GM12891 (cell line): ENCODE data around the gene RNF13.

ENCODE experiments used
- DNase-seq: peaks from one replicate; pipeline ENCODE4 v3.0.0; 2011; ENCODE audit warnings: low spot score; ENCODE audit not compliant: insufficient read length
- FAIRE-seq: peaks from 2 replicates; lab custom pipeline; 2011; peaks lifted over from hg19 to GRCh38; lab: Jason Lieb, UNC
- PAX5 ChIP-seq: IDR thresholded peaks from 2 replicates; pipeline ENCODE4 v1.6.1; 2011; ENCODE audit warnings: low read length, moderate library complexity, mild to moderate bottlenecking; ENCODE audit not compliant: insufficient read depth, severe bottlenecking
- POLR2A ChIP-seq: IDR thresholded peaks from 2 replicates; pipeline ENCODE4 v1.6.1; 2011; ENCODE audit warnings: low read depth, low read length, control low read depth
- POLR2AphosphoS5 ChIP-seq: IDR thresholded peaks from 2 replicates; pipeline ENCODE4 v1.6.1; 2011; ENCODE audit warnings: low read depth, low read length, control low read depth
- POU2F2 ChIP-seq: IDR thresholded peaks from 2 replicates; pipeline ENCODE4 v1.6.1; 2011; ENCODE audit warnings: low read depth, mild to moderate bottlenecking, control low read depth, low read length, moderate library complexity
- SPI1 ChIP-seq: IDR thresholded peaks from 2 replicates; pipeline ENCODE4 v1.6.1; 2011; ENCODE audit warnings: low read depth, low read length, control low read depth
- TAF1 ChIP-seq: IDR thresholded peaks from 2 replicates; pipeline ENCODE4 v1.6.1; 2011; ENCODE audit warnings: low read depth, low read length, control low read depth

The RNF13 gene

DNA sequence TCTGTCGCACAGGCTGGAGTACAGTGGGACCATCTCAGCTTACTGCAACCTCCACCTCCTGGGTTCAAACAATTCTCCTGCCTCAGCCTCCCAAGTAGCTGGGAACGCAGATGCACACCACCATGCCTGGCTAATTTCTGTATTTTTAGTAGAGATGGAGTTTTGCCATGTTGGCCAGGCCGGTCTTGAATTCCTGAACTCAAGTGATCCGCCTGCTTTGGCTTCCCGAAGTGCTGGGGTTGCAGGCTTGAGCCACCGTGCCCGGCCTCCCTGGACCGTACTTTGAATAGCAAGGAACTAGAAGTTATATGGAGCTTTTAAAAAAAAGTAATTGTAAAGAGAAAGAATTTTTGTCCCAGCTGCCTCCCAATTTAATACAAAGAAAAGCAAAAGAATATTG lies 12.3 kb upstream of the RNF13 start:
- no peak for FAIRE-seq
- no peak for DNase-seq
- no peak for TF ChIP-seq POLR2AphosphoS5
- TF ChIP-seq POLR2A: no peak
- no peak for TF ChIP-seq POU2F2
- no peak for TF ChIP-seq TAF1

DNA sequence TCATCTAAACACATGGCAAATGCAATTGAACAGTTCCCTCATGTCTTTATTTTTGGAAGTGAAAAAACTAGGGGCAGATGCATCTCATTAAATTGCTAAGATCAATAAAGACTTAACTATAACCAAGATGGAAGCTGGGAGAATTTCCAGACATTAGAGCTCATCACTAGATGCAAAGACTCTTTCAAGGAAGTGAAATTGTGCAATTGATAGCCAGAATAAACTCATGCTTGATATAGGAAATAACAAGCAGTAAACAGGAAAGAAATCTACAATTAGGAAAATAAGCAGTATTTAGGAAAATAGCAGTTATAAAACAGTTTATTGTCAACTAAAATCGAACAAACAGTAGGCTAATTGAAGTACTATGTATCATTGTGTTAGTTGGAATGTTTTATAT lies 11.8 kb upstream of the RNF13 start:
- no peak for TF ChIP-seq TAF1
- no peak for TF ChIP-seq POU2F2
- no peak for TF ChIP-seq PAX5
- no peak for TF ChIP-seq SPI1
- TF ChIP-seq POLR2A: no peak
- TF ChIP-seq POLR2AphosphoS5: no peak
- FAIRE-seq (no peak), DNase-seq (no peak)

DNA sequence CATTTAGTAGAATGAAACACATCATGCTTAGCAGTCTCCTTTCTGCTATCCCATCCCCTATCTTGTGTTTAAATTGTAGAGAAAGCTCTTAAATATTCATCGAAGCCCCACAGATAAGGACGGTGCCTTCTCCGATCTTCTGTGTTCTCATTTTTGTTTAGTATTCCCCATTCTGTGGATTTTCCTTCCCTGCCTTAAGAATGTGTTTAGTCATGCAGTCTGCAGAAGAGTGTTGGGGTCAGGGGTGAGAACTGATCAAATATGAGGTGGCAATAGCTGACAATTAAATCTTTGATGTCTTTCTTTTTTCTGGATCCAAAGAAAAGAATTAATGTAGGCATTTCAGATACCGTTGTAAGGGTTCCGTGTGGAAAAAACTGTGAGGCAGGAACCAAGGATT lies 11.4 kb upstream of the RNF13 start:
- FAIRE-seq (no peak), DNase-seq (no peak)
- no peak for TF ChIP-seq POU2F2
- TF ChIP-seq POLR2AphosphoS5: no peak
- TF ChIP-seq TAF1: no peak
- no peak for TF ChIP-seq POLR2A
- TF ChIP-seq PAX5: no peak
- TF ChIP-seq SPI1: no peak

DNA sequence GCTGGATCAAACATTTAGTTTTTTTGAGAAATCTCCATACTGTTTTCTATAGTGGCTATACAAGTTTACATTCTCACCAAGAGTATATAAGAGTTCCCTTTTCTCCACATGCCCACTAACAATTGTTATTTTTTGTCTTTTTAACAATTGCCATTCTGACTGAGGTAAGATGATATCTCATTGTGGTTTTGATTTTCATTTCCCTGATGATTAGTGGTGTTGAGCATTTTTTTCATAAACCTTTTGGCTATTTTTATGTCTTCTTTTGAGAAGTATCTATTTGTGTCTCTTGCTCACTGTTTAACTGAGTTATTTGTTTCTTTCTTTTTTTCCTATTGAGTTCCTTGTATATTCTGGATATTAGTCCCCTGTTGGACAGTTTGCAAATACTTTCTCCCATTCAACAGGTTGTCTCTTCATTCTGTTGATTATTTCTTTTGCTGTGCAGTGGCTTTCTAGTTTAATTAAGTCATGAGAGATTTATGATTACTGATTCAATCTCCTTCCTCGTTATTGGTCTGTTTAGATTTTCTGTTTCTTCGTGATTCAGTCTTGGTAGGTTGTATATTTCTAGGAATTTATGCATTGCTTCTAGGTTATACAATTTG lies 6.7 kb upstream of the RNF13 start:
- FAIRE-seq (no peak), DNase-seq (no peak)
- TF ChIP-seq POLR2AphosphoS5 (no peak), TAF1 (no peak), SPI1 (no peak), PAX5 (no peak), POLR2A (no peak), POU2F2 (no peak)

DNA sequence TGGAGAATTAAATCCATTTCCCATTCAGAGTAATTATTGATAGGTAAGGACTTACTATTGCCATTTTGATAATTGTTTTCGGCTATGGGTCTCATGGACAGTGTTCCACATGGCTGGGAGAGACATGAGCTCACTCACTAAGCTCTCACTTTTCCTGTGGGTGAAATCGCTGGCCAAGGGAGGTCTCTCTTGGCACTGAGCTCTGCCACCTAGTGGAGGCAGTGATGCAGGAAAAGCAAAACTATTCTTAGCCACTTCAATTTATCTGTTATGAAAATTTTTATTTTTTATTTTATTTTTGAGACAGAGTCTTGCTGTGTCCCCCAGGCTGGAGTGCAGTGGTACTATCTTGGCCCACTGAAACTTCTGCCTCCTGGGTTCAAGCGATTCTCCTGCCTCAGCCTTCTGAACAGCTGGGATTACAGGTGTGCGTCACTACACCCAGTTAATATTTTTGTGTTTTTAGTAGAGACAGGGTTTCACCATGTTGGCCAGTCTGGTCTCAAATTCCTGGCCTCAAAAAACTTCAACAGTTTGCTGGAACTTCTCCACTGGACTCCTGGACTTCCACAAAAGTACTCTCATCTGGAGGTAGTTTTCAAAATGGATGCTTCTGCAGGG lies 4.7 kb upstream of the RNF13 start:
- DNase-seq (peak; percentile 26), FAIRE-seq (peak; percentile 76)
- TF ChIP-seq PAX5 (peak; percentile 97), POLR2A (no peak), POLR2AphosphoS5 (no peak), POU2F2 (no peak)

DNA sequence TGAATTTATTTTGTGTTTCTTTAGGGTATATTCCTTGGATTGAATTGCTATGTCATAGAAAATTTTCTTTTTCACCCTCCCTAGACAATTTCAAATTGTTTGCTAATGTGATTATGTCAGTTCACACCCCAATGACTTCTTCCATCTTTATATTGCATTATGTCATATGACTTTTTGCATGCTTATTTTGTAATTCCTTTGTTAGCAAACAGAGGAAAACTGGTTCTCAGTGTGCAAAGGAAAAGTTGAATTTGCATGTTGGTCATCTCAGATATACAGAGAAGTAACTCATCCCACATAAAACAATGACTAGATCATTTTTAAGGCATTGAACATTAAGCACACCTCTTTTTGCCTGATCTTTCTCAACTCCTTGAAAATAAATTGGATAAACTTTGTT lies 3.3 kb upstream of the RNF13 start:
- TF ChIP-seq PAX5 (no peak), POLR2A (no peak), SPI1 (no peak), POLR2AphosphoS5 (no peak), TAF1 (no peak), POU2F2 (no peak)
- no peak for DNase-seq
- no peak for FAIRE-seq

DNA sequence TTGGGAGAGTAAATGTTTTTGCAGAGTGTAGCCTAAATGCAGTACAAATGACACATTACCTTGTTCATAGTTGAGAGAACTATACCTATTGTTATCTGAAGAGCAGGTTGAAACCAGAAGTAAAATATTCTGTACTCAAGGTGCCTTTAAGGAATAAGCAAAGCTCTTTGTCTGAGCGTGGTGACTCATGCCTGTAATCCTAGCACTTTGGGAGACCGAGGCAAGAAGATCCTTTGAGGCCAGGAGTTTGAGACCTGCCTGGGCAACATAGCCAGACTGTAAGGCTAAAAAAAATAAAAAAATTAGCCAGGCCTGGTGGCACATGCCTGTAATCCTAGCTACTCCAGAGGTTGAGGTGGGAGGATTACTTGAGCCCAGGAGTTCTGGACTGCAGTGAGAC lies 2.2 kb upstream of the RNF13 start:
- FAIRE-seq (no peak), DNase-seq (no peak)
- TF ChIP-seq PAX5 (no peak), TAF1 (no peak), POLR2AphosphoS5 (no peak), POLR2A (no peak), SPI1 (no peak), POU2F2 (no peak)

DNA sequence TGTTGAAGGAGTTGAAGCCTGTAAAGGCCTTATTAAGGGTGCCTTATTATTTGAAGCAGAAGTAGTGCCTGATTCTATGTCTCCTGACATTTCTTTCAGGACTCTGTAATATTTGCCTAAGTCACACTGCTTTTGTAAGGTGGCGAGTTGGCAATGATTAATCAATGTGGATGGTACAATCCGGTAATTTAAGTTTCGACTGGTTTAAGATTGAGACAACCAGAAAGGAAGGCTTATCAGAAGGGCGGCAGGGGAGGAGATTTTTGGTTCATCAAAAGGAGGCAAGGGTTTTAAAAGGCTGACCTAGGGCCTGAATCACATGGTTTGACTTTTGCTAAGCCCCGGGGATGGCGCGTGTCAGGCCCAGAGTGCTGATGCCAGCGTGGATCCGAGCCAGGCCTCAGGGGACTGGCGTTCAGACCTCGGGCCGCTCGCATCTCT lies 830 bp upstream of the RNF13 start:
- peak; percentile 5 for FAIRE-seq
- no peak for TF ChIP-seq SPI1
- no peak for DNase-seq

DNA sequence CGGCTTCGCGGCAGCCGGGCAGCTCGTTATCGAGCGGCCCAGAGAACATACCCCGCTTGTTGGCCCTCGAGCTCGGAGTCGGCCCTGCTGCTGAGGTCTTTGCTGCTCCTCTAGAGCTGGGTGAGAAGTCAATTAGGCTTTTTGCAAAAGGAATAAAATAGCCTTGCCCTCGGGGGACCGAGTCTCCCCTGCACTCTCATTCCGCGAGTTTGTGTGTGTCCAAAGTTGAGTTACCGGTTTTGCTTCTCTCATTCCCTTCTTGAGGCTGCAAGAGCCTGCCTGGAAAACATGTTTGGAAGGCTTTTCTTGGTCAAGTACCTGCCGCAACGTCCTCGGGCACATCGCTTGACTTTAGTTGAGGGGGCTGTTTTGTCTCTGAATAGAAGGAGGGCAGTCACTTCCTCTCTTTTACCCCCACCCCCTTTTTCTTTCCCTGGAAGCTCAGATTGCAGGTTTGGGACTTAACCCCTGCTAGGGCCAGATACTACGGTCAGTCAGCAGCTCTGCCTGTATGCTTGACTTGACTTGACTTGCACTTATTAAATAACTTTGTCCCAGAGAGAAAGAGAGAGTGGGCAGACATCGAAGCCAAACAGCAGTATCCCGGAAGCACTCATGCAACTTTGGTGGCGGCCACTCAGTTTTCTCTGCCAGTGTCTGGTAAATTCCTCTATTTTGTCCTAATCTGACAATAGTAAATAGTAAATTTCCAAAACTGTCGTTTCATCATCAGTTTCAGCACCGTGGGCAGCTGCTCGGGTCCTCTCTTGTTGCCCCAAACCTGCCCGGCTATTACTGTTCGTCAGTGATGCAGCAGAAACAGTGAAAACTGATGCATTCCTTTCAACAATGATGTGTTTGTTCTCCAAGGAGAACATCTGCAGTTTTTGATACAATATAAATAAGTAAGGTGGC lies 609 bp downstream of the RNF13 start:
- no peak for TF ChIP-seq TAF1
- no peak for TF ChIP-seq POLR2A
- TF ChIP-seq SPI1: peak; percentile 70
- TF ChIP-seq POU2F2: no peak
- no peak for TF ChIP-seq PAX5
- no peak for TF ChIP-seq POLR2AphosphoS5
- DNase-seq (no peak), FAIRE-seq (no peak)
